GM19043 (cell line): ENCODE results near the gene ZNF627.
"Not testable (repeated sequence)": the region's sequence is repeated elsewhere in the genome, so short reads cannot be mapped to it uniquely, and the experiment has no call there.

ENCODE experiments used
- ATAC-seq: cut with Tn5 transposase; IDR thresholded peaks from one replicate; pipeline ENCODE4 v1.9.1; 2021; ENCODE audit warnings: low read depth; ENCODE audit not compliant: unreplicated experiment

ZNF627 gene

GRCh38 chr19:11620553-11620952 is 23.3 kb downstream of the ZNF627 start:
- no peak for ATAC-seq

DNA sequence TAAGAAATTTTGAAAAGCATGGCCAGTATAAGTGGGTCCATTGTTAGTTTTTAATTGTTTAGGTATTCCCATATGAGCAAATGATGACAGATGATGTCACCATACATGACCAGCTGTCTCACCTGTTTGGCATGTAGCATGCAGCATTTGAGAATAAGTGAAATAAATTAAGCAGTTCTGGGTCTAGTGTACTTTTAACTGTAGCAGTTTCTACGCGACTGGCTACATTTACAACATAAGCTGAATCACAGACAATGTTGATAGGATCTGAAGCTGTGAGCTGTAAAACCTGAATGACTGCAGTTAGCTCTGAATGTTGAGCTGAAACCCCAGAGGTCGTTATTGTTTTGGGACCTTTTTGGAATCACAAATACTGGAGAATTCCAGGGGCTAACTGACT is 25.1 kb downstream of the ZNF627 start:
- ATAC-seq = not testable (repeated sequence)

- ATAC-seq = no peak
Observed at GRCh38 chr19:11624069-11624463, 26.8 kb downstream of the ZNF627 start.

- no peak for ATAC-seq
Observed at GRCh38 chr19:11626252-11626651, 29.0 kb downstream of the ZNF627 start.

DNA sequence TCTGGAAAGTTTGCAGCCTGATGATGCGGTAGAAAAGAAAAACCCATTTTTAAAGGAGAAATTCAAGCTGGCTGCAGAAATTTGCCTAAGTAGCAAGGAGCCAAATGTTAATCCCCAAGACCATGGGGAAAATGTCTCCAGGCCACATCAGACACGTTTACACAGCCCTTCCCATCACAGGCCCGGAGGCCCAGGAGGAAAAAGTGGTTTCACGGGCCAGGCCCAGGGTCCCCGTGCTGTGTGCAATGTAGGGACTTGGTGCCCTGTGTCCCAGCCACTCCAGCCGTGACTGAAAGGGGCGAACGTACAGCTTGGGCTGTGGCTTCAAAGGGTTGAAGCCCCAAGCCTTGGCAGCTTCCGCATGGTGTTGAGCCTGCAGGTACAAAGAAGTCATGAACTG is 35.9 kb downstream of the ZNF627 start:
- no peak for ATAC-seq

DNA sequence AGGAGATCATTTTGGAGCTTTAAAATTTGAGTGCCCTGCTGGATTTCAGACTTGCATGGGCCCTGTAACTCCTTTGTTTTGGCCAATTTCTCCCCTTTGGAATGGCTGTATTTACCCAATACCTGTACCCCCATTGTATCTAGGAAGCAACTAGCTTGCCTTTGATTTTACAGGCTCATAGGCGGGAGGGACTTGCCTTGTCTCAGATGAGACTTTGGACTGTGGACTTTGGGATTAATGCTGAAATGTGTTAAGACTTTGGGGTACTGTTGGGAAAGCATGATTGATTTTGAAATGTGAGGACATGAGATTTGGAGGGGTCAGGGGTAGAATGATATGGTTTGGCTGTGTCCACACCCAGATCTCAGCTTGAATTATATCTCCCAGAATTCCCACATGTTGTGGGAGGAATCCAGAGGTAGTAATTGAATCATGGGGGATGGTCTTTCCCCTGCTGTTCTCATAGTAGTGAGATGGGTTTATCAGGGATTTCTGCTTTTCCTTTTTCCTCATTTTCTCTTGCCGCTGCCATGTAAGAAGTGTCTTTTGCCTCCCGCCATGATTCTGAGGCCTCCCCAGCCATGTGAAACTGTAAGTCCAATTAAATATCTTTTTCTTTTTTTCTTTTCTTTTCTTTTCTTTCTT is 36.9 kb downstream of the ZNF627 start:
- not testable (repeated sequence) for ATAC-seq

GRCh38 chr19:11639245-11639601 is 41.9 kb downstream of the ZNF627 start:
- ATAC-seq = no peak

- ATAC-seq = peak; percentile 94
Observed at GRCh38 chr19:11639602-11640471, 42.6 kb downstream of the ZNF627 start.

DNA sequence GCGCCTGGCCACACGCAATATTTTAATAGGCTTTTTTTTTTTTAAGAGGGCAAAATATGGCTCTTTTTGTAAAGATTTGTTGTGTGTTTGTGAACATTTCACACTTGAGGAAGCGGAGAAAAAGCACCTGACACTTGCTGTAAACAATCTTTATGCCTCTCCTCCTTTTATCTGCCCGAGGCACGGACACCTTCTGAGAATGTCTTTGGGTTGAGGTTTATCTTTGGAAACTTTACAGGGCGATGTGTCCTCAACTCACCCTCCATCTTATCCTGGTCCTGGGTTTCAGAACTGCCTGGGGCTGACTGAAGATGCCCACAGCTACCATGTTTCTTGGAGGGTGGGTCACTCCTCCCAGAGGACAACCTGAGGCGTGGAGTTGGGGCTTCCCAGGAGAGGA is 44.0 kb downstream of the ZNF627 start:
- no peak for ATAC-seq

- no peak for ATAC-seq
Observed at GRCh38 chr19:11642902-11643301, 45.6 kb downstream of the ZNF627 start.

DNA sequence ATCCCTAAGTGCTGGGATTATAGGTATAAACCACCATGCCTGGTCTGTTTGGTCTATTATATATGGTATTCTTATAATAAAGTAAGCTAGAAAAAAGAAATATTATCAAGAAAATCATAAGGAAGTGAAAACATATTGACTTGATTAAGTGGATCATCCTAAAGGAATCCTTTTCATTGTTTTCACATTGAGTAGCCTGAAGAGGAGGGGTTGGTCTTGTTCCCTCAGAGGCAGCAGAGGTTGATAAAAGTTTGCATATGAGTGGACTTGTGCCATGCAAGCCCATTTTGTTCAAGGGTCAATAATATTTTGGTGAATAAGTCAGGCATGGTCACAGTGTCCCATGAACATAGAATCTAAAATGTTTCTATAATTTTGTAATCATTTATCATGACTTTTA is 52.7 kb downstream of the ZNF627 start:
- no peak for ATAC-seq

DNA sequence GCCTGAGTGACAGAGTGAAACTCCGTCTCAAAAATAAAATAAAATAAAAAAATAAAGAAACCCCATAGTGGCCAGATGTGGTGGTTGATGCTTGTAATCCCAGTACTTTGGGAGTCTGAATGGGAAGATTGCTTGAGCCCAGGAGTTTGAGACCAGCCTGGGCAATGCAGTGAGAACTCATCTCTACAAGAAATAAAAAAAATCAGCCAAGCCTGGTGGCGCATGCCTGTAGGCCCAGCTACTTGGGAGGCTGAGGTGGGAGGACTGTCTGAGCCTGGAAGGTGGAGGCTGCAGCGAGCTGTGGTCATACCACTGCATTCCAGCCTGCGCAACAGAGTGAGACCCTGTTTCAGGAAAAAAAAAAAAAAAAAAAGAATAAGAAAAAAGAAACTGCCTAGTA is 53.8 kb downstream of the ZNF627 start:
- no peak for ATAC-seq

- ATAC-seq = no peak
Observed at GRCh38 chr19:11652056-11652455, 54.8 kb downstream of the ZNF627 start.

DNA sequence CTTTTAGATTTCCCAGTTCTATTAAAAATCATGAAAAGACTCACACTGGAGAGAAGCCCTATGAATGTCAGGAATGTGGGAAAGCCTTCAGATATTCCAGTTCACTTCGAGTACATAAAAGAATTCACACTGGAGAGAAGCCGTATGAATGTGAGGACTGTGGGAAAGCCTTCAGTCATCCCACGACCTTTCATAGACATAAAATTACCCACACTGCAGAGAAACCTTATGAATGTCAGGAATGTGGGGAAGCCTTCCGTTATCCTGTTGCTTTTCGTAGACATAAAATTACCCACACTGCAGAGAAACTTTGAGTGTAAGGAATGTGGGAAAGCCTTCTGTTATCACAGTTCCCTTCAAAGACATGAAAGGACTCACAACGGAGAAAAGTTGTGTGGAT is 55.2 kb downstream of the ZNF627 start:
- no peak for ATAC-seq

DNA sequence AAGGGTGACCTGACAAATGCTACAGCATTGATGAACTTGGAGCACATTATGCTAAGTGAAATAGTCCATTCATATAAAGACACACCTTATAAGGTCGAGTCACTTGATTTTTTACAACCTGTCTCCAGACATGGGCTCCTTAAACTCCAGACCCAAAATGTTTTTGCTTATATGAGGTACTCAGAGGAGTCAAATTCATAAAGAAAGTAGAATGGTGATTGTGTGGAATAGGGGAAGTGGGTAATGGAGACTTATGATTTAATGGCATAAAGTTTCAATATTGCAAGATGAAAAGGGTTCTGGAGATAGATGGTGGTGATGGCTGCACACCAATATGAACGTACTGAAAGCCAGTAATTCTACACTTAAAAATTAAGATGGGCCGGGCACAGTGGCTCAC is 59.3 kb downstream of the ZNF627 start:
- no peak for ATAC-seq

DNA sequence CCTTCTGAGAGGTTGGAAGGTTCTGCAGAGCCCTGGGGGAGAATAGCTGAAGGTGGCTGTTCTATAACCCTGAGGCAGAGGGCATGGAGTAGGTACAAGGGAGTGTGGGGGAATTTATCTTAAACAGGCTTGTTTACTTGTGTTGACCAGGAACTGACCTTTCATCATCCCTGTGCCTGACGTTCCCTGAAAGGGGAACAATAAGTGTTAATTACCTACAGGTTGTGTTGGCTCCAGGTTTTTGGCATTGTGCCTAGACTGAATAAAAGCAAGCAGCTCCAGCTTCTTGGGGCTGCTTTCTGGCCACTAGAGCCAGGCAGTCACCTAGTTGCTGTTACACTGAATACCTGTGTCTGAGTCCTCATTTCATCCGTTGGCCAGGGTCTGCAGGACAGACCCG is 60.0 kb downstream of the ZNF627 start:
- ATAC-seq = no peak

DNA sequence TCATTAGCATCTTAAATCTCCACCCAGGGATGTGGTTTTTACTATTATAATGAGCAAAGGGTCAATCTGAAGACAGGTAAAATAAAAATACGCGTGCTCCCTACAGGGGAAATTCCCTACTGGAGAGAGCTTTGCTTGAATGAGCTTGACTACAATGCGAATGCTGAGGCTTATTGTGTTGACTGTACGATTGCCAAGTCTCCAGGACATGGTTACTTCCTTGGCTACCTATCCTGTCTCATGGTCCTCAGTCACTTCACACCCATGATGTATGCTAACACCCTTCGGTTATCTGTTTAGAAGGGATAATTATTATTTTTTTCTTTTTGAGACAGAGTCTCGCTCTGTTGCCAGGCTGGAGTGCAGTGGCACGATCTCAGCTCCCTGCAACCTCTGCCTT is 61.7 kb downstream of the ZNF627 start:
- no peak for ATAC-seq

GRCh38 chr19:11659612-11660011 is 62.3 kb downstream of the ZNF627 start:
- no peak for ATAC-seq

- ATAC-seq = no peak
Observed at GRCh38 chr19:11662278-11662677, 65.0 kb downstream of the ZNF627 start.

GRCh38 chr19:11663181-11663591 is 65.9 kb downstream of the ZNF627 start:
- no peak for ATAC-seq
